Smooth muscle cell (in vitro differentiated cells): ENCODE results near the gene KRT71. TPM values are rescaled to one million over a fixed set of nuclear protein-coding genes. Genes with fewer than 3 reads are reported as not detected.

ENCODE experiments used
- DNase-seq: peaks from one replicate; lab custom pipeline; 2025; ENCODE audit not compliant: unreplicated experiment; lab: John Stamatoyannopoulos, UW
- H2AFZ ChIP-seq: fragments of 200-600 bp; sonication (generic); 2 replicates; pipeline ENCODE4 v1.6.0; 2016; ENCODE audit warnings: antibody characterized with exemption, low read depth, mild to moderate bottlenecking
- H3F3A ChIP-seq: fragments of 200-600 bp; sonication (generic); 2 replicates; pipeline ENCODE4 v1.6.0; 2017; ENCODE audit warnings: antibody characterized with exemption, low read depth
- H3K27ac ChIP-seq: fragments of 200-600 bp; sonication (generic); 2 replicates; pipeline ENCODE4 v1.5.1; 2016; ENCODE audit warnings: low read depth, mild to moderate bottlenecking
- H3K27me3 ChIP-seq: fragments of 200-600 bp; sonication (generic); 2 replicates; pipeline ENCODE4 v1.6.1; 2016; ENCODE audit warnings: low read depth, mild to moderate bottlenecking
- H3K36me3 ChIP-seq: fragments of 200-600 bp; sonication (generic); 2 replicates; pipeline ENCODE4 v1.5.1; 2016; ENCODE audit warnings: low read depth
- H3K4me1 ChIP-seq: fragments of 200-600 bp; sonication (generic); 2 replicates; pipeline ENCODE4 v1.5.1; 2016; ENCODE audit warnings: low read depth
- H3K4me2 ChIP-seq: fragments of 200-600 bp; sonication (generic); 2 replicates; pipeline ENCODE4 v1.6.0; 2016; ENCODE audit warnings: mild to moderate bottlenecking
- H3K4me3 ChIP-seq: fragments of 200-600 bp; sonication (generic); 2 replicates; pipeline ENCODE4 v1.5.1; 2016; ENCODE audit warnings: mild to moderate bottlenecking
- H3K79me2 ChIP-seq: fragments of 200-600 bp; sonication (generic); 2 replicates; pipeline ENCODE4 v1.6.0; 2016; ENCODE audit warnings: low read depth, mild to moderate bottlenecking
- H3K9ac ChIP-seq: fragments of 200-600 bp; sonication (generic); 2 replicates; pipeline ENCODE4 v1.6.0; 2016; ENCODE audit warnings: low read depth
- H3K9me3 ChIP-seq: fragments of 200-600 bp; sonication (generic); replicated peaks from 2 replicates; pipeline ENCODE4 v1.5.1; 2016; ENCODE audit warnings: low read depth
- H4K20me1 ChIP-seq: fragments of 200-600 bp; sonication (generic); 2 replicates; pipeline ENCODE4 v1.6.0; 2016; ENCODE audit warnings: low read depth
- WGBS: methylation state at CpG from one replicate; pipeline ENCODE4 v1.1.7; 2016; ENCODE audit warnings: low lambda C conversion rate; 5-methylcytosine and 5-hydroxymethylcytosine counted together
- polyA plus RNA-seq: library from polyadenylated mRNA; unstranded; fragments of >200 nt; fragmentation: Nextera tagmentation; extraction: Ambion mirVana; gene quantifications from 2 replicates; pipeline ENCODE4 v1.2.1, GENCODE V29; 2016
- total RNA-seq: library from RNA; depleted of rRNA; stranded (reverse); fragments of >200 nt; gene quantifications from 2 replicates; pipeline ENCODE4 v1.2.3, GENCODE V29; 2014
- TF ChIP-seq, protein P1 (sequence below): fragments of 200-600 bp; sonication (generic); IDR thresholded peaks from 2 replicates; pipeline ENCODE4 v1.5.1; 2017; ENCODE audit warnings: borderline replicate concordance, mild to moderate bottlenecking, antibody characterized with exemption; ENCODE audit not compliant: insufficient read depth, poor library complexity, severe bottlenecking

The KRT71 gene
- total and polyA plus RNA-seq, 2 experiments from 2014 or later, result not detected

DNA sequence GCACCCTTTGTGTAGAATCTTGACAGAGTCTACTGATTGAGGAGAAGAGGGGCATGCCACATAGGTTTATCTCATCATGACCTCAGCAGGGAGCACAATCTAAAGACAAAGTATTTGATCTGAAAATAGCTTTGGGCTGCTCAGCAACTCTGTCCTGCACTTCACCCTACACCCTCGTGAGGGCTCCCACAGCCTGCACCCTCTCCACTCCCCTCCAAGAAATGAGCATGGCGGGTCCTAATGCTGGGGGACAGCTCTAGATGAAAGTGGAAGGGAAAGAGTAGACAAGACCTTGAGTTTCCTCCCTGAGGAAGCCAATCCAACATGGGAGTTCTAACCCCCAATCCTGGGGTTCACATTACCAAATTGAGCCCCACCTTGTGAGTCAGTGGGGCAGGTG, 22.0 kb downstream of the KRT71 start:
- no peaks in the 10 kb centered on the region for H3K79me2 ChIP-seq
- H3K4me1 ChIP-seq, result no peaks in the 10 kb centered on the region
- H3K27me3 ChIP-seq, result no peaks in the 10 kb centered on the region
- H3F3A ChIP-seq, result no peaks in the 10 kb centered on the region
- H3K9ac ChIP-seq, result no peak overlapping the region
- H2AFZ ChIP-seq, result no peak overlapping the region
- WGBS, result 92% methylated on average over 2 of the region's 2 CpGs
- no peaks in the 10 kb centered on the region for H3K36me3 ChIP-seq
- H3K27ac ChIP-seq, result no peak overlapping the region
- TF ChIP-seq, protein P1, sequence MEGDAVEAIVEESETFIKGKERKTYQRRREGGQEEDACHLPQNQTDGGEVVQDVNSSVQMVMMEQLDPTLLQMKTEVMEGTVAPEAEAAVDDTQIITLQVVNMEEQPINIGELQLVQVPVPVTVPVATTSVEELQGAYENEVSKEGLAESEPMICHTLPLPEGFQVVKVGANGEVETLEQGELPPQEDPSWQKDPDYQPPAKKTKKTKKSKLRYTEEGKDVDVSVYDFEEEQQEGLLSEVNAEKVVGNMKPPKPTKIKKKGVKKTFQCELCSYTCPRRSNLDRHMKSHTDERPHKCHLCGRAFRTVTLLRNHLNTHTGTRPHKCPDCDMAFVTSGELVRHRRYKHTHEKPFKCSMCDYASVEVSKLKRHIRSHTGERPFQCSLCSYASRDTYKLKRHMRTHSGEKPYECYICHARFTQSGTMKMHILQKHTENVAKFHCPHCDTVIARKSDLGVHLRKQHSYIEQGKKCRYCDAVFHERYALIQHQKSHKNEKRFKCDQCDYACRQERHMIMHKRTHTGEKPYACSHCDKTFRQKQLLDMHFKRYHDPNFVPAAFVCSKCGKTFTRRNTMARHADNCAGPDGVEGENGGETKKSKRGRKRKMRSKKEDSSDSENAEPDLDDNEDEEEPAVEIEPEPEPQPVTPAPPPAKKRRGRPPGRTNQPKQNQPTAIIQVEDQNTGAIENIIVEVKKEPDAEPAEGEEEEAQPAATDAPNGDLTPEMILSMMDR, result no peak
- H4K20me1 ChIP-seq, result no peaks in the 10 kb centered on the region
- H3K9me3 ChIP-seq, result no peaks in the 10 kb centered on the region
- no peak overlapping the region for H3K4me3 ChIP-seq
- no peak overlapping the region for H3K4me2 ChIP-seq
- DNase-seq, result no peak

DNA sequence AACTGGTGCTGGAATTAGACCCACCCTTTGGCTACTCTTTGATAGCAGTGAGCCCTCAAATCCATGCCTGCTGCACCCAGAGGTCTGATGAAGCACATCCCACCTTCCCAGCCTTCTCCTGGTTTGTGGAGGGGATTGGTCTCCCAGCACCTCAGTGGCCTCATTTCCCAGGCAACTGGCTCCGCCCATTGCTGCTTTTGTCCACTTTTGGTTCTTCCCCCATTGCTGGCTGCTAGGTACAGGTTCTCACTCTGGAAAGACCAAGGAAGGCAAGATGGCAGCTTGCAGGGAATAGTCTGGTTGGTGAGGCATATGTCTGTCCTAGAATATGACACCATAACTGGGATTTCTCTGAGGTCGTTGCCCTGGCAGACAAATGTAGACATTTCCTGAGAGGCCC, 22.6 kb downstream of the KRT71 start:
- TF ChIP-seq, protein P1, result no peak

DNA sequence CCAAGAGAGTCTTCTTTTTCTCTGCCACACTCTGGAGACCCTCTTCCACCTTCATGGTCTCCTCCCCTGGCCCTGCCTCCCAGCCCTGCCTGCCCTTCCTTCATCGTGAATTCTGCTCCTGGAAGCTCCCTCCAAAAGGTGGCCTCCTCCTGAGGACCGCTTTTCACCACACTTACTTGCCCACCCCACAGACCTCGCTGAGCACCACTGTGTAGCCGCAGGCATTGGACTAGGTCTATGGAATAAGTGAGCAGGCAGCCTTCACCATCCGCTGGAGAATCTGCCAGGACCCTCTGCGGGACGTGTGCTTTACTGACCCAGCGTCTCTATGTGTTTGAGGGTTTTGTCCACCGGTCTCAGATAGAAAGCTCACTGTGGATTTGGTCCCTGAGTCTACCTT, 23.1 kb downstream of the KRT71 start:
- Histone ChIP-seq H3K36me3 (no peaks in the 10 kb centered on the region), H3K4me1 (no peaks in the 10 kb centered on the region), H2AFZ (no peak overlapping the region), H4K20me1 (no peaks in the 10 kb centered on the region), H3K4me2 (no peak overlapping the region), H3K4me3 (no peak overlapping the region), H3K79me2 (no peaks in the 10 kb centered on the region), H3F3A (no peaks in the 10 kb centered on the region), H3K9me3 (no peaks in the 10 kb centered on the region), H3K9ac (no peak overlapping the region), H3K27me3 (no peaks in the 10 kb centered on the region), H3K27ac (no peak overlapping the region)
- TF ChIP-seq, protein P1, result no peak
- 96% methylated on average over 9 of the region's 9 CpGs for WGBS
- DNase-seq, result no peak

More for the DNA sequence above, 22.6 kb downstream of the KRT71 start:
- Histone ChIP-seq H2AFZ (no peak overlapping the region), H3K27ac (no peak overlapping the region), H3K4me2 (no peak overlapping the region), H3K79me2 (no peaks in the 10 kb centered on the region), H3K9ac (no peak overlapping the region), H3K36me3 (no peaks in the 10 kb centered on the region), H3K9me3 (no peaks in the 10 kb centered on the region), H3K4me1 (no peaks in the 10 kb centered on the region), H3K4me3 (no peak overlapping the region), H3F3A (no peaks in the 10 kb centered on the region), H3K27me3 (no peaks in the 10 kb centered on the region), H4K20me1 (no peaks in the 10 kb centered on the region)
- 80% methylated on average over 2 of the region's 2 CpGs for WGBS
- DNase-seq, result no peak

DNA sequence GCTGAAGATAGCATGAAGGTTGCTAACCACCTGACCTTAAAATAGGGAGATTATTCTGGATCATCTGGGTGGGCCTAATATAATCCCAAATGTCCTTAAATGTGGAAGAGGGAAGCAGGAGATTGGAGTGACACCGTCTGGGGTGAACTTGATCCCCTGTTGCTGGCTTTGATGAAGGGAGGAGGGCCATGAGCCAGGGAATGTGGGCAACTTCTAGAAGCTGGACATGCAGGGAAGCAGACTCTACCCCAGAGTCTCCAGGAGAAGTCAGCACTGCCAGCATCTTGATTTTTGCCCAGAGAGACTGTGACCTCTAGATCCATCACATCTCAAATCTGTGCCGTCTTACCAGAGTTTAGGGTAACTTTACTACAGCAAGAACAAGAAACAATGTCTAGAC, 23.5 kb downstream of the KRT71 start:
- Histone ChIP-seq H3K27ac (no peak overlapping the region), H3K36me3 (no peaks in the 10 kb centered on the region), H3K27me3 (no peaks in the 10 kb centered on the region), H3K4me1 (no peaks in the 10 kb centered on the region), H3K9me3 (no peaks in the 10 kb centered on the region), H3F3A (no peaks in the 10 kb centered on the region), H3K9ac (no peak overlapping the region), H3K79me2 (no peaks in the 10 kb centered on the region), H3K4me2 (no peak overlapping the region), H2AFZ (no peak overlapping the region), H3K4me3 (no peak overlapping the region), H4K20me1 (no peaks in the 10 kb centered on the region)
- no peak for DNase-seq
- TF ChIP-seq, protein P1, result no peak
- 94% methylated on average over 2 of the region's 2 CpGs for WGBS
